SK-N-DZ (cell line): ENCODE results near the gene HGF.
"Not testable (repeated sequence)": the region's sequence is repeated elsewhere in the genome, so short reads cannot be mapped to it uniquely, and the experiment has no call there.

Experiments
- DNase-seq: peaks from one replicate; pipeline ENCODE4 v3.0.0-alpha.2; 2015; ENCODE audit warnings: low spot score

Gene HGF

DNA sequence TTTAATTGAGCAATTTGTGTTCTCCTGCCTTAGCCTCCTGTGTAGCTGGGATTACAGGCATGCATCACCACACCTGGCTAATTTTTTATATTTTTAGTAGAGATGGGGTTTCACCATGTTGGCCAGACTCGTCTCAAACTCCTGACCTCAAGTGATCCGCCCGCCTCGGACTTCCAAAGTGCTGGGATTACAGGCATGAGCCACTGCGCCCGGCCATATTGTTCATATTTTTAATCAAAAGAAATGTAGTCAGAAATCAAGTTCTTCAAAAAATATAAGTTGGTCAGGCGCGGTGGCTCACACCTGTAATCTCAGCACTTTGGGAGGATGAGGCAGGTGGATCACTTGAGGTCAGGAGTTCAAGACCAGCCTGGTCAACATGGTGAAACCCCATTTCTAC is 47.6 kb downstream of the HGF start:
- DNase-seq = not testable (repeated sequence)

DNA sequence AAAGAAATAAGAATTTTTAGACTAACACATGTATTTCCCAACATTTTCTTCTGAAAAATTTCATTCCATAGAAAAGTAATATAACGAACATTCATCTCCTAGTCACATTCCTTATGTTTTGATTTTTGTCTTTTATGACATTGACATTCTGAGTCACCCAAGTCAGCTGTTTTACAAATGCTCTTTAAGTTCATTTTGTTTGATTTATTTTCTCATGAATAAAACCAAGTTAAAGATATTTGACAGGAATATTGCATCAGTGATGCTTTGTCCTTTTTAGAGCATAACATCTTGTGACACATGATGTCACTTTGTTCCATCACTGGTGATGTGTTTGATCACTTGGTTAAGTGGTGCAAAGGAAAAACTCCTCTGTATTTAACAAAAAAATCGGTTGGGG is 48.4 kb downstream of the HGF start:
- no peak for DNase-seq

DNA sequence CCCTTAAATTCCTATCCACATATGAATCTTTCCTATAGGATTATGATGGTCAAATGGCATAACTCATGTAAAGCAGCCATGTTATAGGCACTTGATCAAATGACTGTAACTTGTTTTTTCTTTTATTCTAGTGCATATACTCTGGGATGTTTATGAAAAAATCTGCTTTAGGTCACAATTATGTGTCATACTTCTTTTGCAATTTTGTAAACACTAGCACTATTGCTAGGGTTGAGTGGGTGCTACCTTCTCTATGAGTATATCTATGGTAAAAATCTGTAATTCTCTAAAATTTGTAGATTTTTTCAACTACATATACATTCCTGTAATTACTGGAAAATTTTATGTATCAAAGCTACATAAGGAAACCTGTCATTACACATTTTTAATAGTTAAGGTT is 50.0 kb downstream of the HGF start:
- DNase-seq = no peak

DNA sequence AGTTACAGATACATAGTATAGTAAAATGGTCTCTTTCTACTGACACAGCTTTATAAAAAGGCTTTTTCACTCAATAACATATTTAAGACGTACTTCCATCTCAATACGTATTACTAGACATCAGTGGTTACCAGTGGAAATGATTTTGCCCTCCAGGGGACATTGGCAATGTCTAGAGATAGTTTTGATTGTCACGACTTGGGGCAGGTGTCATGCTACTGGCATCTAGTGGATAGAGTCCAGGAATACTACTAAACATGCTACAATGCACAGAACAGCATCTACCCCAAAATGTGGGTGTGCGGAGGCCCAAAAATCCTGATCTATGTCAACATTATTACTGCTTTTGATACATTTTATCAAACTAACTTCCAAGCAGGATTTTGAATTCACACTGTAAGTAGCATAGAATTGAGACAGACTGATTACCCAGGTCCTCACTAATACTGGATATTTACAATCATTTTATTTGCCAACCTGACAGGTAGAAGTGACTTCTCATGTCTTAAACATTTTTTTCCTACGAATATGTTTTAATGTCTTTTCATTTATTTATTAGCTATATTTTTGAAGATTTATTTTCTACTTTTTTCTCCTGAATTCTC is 53.8 kb downstream of the HGF start:
- peak; percentile 64 for DNase-seq

DNA sequence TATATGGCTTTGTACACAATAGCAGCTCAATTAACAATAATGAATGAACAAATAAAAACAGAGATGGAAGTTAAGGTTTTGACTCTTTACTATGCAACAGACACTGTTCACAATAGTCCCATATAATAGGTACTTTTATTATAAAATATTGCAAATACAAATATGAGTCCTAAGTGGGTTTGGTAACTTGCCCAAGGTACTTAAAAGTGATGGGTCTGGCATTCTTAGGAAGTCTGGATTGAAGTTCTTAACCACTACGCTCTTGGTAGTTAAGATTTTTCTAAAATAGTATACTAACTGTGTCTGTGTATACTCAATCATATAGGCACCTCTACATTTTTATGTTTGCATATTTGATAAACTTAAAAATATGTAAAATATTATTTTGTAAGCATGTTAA is 55.5 kb downstream of the HGF start:
- no peak for DNase-seq

DNA sequence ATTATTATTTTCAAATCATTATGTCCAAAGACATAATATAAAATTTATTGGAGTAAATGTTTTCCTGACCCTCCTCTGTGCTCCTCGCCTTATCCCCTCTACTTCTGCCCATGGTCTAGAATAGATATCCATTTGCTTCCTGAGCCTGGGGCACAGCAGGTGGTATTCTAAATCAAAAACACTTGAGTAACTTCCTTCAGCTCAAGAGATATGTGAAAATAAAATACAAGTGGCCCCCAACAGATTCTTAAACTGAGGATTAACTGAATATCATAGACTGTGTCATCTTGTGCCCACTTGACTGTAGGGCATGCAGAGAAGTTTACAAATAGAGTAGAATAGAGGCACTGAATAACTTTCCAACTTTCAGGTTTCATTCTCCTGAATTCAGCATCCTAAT is 59.1 kb downstream of the HGF start:
- DNase-seq = no peak

DNA sequence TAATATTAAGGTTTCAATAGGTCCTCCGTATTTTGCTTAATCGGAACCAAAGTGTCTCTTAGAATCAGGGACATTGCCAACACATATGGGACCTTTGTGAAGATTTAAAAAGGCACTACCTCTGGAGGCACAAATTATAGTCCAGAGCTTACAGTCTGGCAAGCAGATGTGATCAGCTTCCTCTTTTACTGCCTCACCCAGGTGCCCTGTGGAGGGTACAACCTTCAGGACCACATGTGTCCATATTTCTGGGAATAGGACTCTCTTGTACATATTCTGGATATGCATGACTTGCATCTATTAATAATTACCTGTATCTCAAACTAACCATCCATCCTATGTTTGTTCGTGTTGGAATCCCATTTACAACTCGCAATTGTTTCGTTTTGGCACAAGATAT is 60.0 kb downstream of the HGF start:
- DNase-seq = no peak

DNA sequence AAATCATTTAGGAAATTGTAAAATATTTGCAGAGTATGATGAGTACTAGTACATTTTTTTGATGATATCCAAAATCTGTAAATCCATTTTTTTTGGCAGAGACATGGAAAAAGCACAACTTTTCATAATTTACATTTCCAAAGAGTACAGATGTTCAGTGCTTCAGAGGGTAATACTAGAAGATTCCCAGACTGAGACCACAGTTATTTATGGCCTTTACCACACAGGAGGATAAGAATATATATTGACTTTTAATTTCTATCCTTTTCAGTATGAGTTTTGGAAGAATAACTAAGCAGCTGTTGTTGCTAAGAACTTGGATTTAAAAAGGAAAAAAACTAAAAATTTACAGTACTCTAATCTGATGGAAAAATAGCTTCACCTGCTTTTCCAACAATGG is 61.9 kb downstream of the HGF start:
- DNase-seq = no peak

DNA sequence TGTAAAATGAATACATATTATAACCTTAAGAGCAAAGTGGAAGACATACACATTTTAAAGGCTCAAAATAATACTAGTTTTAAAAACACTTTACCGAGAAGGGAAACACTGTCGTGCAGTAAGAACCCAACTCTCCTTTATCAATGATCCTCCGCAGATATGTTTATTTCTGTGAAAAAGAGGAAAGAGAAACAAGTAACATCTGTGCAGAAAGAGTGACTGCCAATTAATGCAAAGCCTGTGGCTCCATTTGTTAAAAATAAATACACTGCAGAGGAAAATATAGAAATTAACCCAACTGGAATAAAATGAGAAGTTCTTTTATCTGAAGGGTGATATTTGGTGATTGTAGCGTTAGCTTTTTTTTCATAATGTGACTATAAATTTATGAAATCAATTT is 62.7 kb downstream of the HGF start:
- no peak for DNase-seq

DNA sequence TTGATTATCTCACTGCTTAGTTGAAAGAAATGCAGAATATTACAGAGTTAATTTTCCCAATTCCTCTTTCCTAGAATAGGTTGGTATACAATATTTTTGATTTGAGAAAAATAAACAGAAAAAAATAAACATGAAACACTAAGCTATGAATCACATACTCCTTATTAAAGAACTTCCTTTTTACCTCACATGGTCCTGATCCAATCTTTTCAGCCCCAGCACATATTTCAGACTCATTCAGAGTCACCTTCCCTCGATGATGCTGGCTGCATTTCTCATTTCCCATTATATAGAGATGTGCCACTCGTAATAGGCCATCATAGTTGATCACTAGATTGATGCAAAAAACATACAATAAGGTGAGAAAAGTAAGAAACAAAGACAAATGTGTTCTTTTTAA is 64.6 kb downstream of the HGF start:
- DNase-seq = no peak

DNA sequence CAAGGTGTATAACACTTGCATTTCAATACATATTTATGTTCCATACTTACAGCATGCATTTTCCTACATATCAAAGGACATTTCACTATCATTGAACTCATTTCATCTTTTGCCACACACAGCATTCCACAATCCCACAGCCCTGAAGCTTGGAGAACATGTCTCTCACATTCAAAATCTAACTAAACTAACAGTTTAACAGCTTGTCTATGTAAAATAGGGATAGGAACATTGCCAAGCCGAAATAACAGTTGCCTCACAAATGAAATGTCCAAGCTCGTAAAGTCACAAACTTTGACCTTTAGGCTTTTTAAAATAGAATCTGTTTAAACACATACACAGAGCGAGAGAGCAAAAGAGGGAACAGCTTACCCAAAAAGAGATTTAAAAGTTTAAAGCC is 65.3 kb downstream of the HGF start:
- DNase-seq = no peak

DNA sequence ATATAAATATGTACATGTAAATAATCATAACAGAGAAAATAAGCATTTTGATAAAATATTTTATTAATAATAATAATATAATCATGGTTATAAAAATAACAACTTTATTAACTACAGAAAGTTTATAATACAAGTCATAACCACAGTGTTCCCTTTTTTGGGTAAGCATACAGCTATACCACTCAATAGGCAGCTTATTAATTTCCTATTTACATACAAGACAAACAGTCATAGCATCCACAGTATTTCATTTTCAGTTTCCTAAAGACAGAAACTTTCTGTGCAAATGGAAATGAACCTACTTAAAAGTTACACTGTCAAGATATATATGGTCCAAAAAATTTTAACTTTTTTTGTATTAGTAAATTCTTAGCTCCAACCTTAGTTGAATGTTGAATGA is 70.9 kb downstream of the HGF start:
- DNase-seq = no peak

DNA sequence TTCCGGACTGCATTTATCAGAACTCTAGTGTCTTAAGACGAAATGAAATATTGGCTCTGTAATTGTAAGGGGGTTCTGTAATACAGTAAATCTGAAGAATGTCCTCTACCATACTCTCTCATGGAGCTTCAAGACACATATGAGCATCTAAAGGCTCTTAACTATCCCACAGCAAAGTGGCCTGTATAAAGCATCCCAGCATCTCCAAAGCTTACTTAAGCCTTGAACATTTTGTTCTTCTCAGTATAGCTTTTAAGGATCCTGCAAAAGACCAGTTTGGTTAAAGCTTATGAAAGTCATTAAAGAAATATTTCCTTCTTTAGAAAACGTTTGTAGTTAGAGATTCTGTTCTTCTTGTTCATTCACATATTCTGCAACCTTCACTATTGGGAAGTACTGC is 75.1 kb downstream of the HGF start:
- no peak for DNase-seq

DNA sequence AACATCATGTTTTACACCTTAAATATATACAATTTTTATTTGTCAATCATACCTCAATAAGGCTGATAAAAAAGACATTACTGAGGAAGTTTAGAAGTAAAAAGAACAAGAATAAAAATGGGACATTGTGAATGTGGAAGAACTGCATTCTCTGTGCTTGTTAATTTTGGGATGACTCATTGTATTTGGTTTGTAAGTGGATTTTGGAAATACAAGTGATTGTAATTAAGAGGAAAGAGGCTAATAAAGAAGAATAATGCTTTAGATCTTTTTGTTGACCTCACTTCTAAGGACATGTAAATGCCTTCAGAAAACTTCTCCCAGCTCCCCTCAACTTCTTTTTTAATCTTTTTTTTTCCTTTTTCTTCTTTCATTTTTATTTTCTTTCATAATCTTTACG is 76.0 kb downstream of the HGF start:
- no peak for DNase-seq

DNA sequence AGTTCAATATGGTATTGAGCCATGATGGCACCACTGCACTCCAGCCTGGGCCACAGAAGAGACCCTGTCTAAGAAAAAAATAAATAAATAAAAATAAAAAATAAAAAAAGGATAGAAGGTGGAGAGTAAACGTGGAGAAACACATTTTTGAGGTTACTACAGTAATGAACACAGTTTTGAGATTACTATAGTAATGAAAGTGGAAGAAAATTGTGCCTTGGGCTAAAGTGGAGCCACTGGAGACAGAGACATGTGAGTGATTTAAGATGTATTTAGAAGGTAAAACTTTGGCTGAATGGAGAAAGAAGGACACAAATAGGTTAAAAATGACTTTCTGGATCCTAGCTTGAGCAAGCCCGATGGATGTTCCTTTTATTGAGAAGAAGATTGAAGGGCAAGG is 76.8 kb downstream of the HGF start:
- no peak for DNase-seq

DNA sequence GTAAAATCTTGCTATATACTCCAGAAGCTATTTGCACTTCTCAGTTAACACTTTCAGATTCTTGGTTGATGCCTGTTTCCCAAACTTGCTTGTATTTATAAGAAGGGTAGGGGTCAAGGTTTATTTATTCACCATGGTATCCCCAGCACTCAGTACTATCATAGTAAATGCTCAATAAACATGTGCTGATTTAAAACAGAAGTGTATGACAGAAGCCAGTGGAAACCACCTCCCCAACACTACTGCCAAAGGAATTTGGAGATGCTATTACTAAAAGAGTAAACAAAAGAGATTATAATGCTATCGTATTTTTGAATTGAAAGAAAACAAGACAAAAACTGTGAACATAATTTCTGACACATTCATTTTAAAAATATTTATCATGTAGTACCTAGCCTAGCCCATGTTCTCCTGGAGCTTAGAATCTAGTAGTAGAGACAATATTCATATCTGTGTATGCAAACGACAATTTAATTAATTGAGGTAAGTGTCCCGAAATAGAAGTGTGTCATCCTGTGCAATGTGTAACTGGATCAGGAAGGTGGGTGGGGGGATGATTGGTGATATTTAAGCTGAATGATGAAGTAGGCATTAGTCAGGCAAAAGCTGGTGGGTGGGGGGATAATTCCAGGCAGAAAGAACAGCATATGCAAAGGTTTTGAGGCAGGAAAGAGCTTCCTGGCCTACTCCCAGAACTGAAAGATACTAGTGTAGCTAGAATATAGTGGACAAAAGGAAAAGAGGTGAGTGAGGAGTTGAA is 77.5 kb downstream of the HGF start:
- DNase-seq = no peak

DNA sequence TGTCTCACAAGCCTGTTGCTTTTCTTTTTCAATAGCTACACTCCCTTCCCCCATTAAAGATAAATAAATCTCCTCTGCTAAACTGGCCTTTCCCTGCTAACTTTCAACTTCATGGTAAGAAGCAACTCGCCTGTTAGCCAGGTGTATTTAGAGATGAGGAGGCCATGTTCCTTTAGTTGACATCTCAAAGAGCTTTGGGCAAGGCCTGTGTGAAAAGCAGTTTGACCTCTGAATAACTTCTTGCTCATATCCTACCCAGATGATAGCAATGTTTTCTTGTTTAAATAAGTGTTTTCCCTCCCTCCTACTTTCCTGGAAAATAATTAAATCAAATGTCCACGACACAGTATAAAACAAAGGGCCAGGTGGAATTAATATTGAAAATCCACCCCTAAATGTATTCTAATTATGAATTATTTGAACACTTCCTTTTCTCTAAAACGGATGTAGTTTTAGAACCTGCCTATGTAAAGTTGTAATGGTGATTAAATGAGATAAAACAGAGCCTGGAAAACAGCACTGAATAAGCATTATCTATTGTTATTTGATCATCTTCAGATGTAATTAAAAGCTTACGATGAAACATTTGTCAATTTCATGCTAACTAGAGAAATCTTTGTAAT is 78.5 kb downstream of the HGF start:
- DNase-seq = no peak

DNA sequence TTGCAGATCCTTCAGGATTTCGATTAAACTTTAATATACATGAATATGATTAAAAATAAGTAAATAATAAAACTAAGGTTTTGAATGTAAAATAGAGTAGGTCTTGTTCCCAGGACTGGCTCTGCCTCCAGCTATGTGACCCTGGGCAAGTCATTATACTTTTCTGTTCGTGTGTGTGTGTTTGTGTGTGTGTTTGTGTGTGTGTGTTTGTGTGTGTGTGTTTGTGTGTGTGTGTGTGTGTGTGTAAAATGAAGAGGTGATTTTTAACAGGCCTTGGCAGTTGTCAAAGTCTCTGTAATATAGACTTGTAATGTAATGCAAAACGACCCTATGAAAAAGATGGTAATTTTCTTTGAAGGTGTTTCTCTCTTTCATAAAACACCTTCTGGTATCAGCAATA is 79.2 kb downstream of the HGF start:
- DNase-seq = no peak

DNA sequence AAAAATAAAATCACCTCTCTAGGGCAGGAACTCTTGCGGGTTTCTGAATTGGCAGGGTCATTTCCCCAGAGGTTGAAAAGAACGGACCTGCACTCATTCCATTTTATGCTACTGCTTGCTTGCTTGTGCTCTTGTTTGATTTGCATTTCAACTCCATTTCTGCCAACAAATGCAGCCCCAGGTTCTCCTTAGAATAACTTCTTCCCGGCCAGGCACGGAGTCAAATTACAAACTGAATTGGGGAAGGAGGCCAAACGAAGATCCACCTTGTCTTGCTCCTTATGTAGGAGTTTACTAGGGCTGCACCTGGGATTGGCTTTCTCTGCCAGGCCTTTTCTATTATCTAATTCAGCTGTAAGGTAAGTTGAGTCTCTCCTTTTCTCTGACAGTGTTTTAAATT is 79.6 kb downstream of the HGF start:
- DNase-seq = no peak

DNA sequence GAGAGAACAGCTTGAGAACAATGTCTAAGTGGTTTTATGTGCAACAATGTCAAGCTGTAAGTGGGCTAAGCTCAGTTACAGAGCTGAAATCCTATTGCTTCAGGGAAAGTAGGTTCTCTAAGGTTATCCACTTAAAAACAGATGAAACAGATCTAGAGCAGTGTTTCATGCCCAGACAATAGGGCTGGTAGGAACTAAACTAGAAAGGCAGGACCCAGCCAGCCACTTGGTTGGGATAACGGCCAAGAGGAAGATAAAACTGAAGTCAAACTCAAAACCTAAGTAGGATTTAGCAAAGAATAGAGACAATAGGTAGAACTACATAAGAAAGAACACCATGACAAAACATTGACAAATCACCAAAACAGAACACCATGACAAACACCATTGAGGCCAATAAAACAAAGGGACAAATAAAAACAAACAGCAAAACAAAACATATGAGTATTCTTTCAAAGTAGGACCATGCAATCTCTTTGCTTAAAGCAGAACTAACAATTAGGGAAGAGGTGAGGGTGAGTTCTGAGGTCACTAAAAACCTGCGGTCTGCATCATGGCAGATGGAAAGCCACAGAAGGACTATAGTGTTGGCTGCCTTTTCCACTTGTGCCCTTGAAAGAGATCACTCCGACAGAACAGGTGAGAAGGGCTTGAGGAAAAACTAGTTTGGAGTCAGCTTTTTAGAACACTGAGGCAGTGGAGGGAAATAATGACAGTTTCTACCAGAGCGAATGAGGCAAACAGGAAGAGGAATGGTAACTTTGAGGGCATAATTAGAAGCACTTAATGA is 81.0 kb downstream of the HGF start:
- DNase-seq = no peak

DNA sequence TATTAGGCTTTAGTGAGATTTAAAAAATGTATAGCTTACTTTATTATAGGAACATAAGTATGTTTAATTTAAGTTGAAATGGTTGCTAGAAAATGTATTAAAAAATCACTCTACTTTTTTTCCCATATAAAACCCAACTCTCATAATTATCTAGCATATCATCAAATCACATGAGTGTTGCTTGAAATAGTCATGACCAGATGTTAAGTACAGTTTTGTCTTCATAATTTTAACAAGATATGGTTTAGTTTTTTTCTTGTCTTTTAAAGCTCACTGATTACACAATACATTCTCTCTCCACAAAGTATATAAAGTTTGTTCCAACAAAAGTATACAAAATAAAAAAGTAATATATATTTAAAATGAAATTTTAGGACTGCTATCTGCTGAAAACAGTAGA is 82.8 kb downstream of the HGF start:
- DNase-seq = no peak

DNA sequence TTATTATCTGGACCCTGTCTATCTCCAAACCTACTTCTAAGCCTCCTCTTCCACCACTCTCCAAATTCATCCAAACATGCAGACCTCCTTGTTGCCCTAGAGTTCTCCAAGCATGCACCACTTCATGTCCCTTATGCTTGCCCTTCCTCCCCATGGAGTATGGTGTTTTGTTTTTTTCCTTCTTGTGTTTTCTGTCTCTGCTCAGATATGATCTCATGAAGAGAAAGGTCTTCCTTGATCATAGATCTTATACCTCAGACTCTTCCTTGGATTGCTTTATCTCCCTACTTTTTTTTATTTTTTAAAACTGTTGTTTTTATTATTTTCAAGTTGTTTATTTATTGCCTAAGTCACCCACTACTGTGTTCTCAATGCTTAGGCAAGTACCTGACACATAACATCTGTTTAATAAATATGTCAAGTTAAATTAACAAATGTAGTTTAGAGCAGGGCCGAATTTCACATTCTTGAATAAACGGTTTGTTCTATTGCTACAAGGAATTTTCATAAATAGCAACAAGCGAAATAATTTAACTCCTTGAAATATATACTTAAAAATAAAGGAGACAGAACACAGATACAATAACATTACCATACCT is 84.5 kb downstream of the HGF start:
- no peak for DNase-seq
